GM21576 (cell line): ENCODE results near the gene SPRED3.
"Not testable (repeated sequence)": the region's sequence is repeated elsewhere in the genome, so short reads cannot be mapped to it uniquely, and the experiment has no call there.

ENCODE experiments used
- ATAC-seq: cut with Tn5 transposase; IDR thresholded peaks from one replicate; pipeline ENCODE4 v1.9.1; 2021; ENCODE audit warnings: mild to moderate bottlenecking, moderate library complexity; ENCODE audit not compliant: unreplicated experiment

Gene SPRED3

DNA sequence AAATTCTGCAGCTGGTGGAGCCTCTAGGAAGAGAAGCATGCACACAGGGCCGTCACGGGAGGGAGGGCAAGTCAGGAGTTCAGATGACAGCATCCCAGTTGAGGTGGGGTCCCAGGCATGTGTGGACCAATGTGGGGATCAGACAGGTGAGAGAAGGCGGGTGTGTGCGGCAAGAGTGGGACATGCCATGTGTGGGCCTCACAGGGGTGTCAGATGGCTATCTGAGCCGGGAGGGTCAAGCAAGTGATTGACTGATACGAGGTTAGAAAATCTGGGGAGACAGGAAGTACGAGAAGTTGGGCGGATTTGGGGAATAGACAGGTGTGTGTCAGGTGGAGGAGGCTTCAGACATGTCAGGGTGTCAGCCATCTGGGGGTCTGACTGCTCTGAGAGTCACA is 28.6 kb downstream of the SPRED3 start:
- no peak for ATAC-seq

DNA sequence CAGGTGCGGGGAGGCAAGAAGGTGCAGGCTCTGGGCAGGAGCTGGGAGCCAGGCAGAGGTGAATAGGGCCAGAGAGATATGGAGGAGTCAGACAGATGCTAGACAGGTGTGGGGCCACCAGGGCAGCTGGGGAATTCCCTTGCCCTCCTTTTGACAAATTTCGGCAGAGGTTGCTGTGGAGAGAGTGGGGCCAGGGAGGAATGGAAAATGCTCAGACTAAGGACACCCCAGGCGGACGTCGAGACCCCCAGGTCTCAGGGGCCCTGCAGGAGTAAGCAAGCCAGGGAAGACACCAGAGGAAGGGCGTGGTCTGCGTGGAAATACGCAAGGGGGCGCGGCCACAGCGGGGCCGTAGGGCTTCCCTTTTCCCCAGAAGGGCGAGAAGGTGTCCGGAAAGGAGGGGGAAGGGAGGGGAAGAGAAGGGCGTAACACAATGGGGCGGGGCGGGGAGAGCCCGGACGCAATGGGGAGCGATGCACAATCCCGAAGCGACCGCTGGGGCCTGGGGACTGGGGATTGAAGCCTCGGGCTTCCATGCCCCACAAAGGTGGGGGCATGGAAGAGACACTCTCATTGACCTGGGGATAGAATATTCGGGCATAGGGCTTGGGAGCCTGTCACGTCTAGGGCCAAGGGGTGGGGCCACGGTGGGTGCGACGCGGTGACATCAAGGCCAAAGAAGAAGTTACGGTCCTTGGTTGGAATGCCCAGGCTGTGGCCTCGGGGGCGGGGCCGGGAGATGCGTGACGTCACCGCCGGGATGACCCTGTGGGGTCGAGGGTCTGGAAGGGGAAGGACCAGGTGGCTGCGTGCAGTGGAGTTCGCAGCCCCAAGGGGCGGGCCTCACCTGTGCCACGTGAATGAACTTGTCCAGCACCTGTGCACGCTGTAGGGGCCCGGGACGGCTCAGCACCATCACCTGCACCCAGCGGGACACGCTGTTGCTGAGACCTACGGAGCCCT is 29.3 kb downstream of the SPRED3 start:
- no peak for ATAC-seq

DNA sequence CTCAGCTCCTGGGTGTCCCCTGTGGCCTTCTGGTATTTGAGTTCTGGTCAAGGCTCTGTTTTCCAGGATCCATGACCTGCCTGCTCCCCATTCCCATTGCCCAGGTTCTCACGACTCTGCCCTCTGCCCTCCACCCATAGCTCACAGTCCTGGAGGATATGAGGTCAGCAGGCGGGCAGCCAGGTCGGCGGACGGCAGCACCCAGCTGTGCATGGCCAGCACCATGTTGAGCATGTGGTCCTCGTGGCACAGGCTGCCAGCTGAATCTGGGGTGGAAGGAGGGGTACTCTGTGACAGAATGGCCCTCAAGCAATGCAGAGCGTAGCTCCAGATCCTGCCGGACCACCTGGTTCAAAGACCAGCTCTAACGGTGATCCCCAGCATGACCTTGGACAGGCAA is 32.4 kb downstream of the SPRED3 start:
- ATAC-seq: no peak

DNA sequence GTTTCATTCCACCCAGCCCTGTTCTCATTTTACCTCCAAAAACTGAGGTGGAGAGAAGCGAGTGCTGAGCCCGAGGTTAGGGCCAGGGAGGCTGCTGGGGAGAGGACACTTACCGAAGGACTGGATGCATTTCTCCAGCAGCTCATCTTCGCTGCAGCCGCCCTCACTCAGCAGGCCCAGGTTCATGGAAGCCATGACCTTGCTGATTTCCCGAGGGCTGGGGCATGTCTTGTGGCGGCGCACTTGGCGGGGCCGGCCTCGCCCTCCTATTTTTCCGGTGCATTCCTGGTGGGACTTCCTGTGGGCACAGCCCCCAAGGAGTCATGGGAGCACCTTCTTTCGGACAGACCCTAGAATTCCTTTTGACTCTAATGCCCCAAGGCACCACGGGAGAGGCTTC is 33.4 kb downstream of the SPRED3 start:
- ATAC-seq: no peak

DNA sequence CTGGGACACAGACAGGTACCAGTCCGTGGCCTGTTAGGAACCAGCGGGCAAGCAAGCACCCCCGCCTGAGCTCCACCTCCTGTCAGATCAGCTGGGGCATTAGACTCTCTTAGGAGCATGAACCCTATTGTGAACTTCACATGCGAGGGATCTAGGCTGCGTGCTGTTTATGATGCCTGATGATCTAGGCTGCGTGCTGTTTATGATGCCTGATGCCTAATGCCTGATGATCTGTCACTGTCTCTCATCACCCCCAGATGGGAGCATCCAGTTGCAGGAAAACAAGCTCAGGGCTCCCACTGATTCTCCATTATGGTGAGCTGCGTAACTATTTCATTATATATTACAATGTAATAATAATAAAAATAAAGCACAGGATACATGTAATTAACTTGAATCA is 33.9 kb downstream of the SPRED3 start:
- no peak for ATAC-seq

DNA sequence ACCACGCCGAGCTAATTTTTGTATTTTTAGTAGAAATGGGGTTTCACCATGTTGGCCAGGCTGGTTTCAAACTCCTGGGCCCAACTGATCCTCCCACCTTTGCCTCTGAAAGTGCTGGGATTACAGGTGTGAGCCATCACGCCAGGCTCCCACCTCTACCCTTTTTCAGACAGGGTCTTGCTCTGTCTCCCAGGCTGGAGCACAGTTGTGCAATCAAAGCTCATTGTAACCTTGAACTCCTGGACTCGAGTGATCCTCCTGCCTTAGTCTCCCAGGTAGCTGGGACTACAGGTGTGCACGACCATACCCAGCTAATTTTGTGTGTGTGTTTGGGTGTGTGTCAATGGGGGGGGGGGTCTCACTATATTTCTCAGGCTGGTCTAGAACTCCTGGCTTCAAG is 35.8 kb downstream of the SPRED3 start:
- no peak for ATAC-seq

DNA sequence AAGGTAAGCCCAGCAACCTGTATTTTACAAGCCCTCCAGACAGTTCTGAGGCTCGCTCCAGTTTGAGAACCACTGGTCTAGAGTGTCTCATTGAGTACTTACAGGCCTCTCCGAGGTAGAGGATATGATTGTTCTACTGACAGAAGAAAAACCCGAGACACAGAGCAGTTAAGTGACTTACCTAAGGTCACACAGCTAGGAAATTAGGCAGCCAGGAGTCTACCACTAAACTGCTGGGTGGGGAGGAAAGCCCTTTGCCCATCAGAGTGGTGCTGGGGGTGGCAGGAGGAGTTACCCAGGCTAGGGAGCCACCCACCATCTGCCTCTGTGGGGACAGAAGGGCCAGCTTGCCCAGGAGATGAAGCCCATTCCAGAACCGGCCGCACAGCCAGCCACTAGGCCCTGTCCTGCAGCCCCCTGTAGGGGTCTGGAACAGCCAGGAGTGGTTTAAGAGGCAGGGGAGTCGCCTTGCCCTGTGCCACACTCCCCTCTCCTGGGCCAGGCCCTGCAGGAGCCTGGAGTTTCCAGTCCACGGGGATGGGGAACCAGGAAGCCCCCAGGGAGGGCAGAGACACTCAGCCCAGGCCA is 36.8 kb downstream of the SPRED3 start:
- ATAC-seq: no peak

DNA sequence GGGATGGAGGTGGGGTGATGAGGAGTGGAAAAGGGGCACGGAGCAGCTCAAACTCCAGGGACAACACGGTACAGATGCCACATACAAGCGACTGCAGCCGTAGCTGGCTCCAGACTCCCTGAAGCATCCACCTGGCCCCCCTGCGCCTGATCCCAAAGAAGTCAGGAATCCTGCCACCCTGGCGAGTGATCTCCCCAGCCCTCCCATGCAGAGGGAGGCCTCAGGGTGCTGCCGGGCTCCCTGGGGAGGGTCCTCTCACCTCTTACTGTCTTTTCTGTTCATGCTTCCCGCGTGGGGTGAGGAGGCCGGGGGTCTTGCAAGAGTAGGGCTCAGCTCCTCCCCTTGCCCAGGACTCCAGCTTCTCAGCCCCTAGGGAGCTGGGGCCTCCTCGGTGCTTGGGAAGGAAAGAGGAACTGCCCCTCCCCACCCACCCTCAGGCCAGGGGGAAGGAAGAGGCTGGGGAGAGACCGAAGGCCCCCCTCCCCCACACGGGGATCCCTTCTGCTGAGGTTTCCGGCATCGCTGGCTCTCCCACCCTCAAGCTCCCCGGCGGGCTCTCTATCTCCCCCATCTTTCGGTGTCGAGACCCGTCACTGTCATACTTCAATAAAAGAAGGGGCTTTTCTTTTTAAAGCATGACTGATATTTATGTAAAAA is 37.4 kb downstream of the SPRED3 start, which contains the start of gene RASGRP4:
RASGRP4 (minus strand) TSS at position 410 of the 657 bp plus-strand sequence; CDS start at position 282, 128 bp downstream.
- ATAC-seq: no peak

DNA sequence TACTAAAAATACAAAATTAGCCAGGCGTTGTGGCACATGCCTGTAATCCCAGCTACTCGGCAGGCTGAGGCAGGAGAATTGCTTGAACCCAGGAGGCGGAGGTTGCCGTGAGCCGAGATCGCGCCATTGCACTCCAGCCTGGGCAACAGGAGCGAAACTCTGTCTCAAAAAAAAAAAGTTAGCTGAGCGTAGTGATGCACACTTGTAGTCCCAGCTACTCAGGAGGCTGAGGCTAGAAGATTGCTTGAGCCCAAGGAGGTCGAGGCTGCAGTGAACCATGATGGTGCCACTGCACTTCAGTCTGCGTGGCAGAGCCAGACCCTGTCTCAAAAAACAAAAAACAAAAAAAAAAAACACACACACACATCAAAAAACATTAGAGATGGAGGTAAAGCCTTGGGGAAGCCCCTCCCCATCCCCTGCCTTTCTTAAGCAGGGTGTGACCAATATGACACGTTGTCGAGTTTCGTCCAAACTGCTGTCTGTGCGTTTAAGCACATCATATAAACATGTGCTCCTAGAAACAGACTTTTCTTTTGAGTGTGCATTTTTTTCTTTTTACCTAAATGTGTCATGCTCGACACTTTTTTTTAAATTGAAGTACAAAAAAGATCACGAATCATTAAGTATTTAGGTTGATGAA is 38.7 kb downstream of the SPRED3 start:
- not testable (repeated sequence) for ATAC-seq

DNA sequence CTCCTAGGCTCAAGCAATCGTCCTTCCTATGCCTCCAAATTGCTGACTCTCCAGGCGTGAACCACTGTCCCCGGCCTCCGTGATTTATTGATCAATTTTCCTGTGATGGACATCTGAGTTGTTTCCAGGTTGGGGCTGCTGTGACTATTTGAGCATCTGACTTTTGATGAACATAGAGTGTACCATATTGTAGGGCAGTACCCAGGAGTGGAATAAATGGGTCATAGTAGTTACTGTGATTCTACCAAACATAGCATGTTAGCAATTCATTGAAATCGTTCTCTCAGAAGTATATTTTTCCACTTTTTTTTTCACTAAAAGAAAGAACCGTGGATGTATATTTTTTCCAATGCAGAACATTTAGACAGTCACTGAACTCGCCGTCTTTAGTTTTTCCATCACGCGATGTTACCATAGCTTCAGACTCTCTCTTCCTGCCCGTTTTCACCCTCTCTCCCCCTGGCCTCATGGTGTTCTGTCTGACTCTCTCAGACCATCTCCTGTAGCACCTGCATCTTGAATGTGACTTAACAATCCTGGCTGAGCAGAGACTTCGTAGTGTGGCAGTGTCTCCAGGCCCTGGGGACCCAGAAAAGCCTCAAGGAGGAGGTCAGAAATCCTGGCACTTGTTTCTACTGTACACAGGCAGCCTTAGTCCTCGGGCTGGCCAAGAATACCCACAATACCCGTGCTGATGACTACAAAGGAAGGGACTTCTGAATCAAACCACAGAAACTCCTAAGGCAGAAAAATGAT is 40.7 kb downstream of the SPRED3 start:
- ATAC-seq: no peak

DNA sequence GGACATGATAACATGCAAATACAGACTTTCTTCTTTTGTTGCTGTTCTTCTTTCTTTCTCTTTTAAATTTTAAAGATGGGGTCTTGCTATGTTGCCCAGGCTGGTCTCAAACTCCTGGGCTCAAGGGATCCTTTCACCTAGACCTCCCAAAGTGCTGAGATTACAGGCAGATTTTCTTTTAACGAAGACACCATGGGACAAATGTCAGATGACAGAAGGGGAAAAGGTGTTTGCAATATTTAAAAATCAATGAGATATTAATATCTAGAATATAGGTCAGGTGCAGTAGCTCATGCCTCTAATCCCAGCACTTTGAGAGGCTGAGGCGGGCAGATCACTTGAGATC is 41.3 kb downstream of the SPRED3 start:
- no peak for ATAC-seq

DNA sequence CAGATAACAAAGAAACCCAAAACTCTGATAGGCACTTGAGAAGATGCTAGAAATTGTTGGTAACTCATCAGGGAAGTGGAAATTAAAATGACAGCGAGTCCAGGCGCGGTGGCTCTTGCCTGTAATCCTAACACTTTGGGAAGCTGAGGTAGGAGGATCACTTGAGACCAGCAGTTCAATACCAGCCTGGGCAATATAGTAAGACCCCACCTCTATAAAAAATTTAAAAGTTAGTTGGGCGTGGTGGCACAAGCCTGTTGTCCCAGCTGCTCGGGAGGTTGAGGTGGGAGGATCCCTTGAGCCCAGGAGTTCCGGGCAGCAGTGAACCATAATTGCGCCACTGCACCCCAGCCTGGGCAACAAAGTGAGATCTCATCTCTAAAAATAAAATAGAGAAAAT is 42.4 kb downstream of the SPRED3 start:
- ATAC-seq: no peak

DNA sequence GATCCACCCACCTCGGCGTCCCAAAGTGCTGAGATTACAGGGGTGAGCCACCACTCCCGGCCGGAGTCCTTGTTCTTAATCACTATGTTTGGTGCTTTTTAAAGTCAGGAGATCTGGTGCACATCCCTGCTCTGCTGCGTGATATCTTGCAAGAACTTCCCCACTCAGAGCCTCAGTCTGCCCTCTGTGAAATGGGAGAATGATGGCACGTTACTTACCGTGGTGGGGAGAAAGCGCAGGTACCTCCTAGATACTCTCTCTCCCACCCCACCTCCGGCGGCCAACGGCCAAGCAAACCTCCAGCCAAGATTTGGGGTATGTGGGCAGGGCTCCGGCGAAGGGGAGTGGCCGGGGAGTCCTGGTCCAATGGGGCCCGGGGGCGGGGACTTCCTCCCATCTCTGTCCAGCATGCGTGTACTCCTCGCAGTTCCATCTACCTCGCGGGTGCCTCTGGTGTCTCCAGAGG is 44.8 kb downstream of the SPRED3 start, which contains the start of gene RYR1:
RYR1 (plus strand) TSS at position 424 of the 466 bp plus-strand sequence. CDS start 139 bp downstream, outside the sequence.
- no peak for ATAC-seq

DNA sequence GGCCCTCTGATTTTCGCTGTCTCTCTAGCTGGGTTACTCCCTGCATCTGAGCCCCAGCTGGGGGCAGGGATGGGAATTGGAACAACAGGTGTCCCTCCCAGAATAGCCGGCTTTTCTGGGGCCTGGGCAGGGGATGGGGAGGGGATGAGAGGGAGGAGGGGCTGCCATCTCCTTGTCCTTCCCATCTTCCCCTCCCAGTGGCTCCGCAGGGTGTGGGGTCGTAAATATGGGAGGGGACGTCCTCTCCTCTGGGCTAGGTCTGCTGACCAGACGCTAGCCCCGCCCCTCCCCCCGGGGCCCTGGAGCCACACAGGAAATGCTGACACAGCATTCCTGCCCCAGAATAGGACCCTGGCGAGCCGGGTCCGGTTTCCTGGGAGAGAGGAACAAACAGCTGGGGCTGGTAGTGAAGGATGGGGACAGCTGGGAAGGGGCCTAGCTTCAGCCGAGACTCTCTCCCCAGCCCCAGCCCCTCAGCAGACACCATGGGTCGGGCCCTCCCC is 46.1 kb downstream of the SPRED3 start:
- no peak for ATAC-seq

DNA sequence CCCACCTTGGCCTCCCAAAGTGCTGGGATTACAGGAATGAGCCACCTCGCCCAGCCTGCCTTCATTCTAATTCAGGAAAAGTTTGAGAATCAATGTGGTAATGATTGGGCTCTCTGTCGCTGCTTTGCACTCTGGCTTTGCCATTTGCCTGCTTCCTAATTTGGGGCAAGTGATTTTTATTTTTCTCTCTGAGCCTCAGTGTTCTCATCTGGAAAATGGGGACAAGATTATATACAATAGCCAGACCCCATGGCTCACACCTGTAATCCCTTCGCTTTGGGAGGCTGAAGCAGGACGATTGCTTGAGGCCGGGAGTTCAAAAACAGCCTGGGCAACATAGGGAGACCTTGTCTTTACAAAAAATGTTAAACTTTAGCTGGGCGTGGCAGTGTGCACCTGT is 48.8 kb downstream of the SPRED3 start:
- ATAC-seq: no peak

DNA sequence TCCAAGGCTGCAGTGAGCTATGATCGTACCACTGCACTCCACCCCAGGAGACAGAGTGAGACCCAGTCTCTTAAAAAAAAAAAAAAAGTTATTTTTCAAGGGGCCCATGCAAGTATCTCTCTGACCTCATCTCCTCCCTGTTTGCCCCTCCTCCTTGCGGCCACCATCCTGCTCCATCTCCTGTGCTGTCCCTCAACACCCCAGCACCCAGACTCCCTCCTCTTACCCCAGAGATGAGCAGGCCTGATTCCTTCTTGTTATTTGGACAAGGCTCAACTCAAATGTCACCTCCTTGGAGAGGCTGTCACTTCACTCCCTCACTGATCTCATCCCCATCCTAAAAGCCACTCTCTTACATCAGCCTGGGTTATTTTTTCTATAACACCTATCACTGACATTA is 49.4 kb downstream of the SPRED3 start:
- no peak for ATAC-seq

DNA sequence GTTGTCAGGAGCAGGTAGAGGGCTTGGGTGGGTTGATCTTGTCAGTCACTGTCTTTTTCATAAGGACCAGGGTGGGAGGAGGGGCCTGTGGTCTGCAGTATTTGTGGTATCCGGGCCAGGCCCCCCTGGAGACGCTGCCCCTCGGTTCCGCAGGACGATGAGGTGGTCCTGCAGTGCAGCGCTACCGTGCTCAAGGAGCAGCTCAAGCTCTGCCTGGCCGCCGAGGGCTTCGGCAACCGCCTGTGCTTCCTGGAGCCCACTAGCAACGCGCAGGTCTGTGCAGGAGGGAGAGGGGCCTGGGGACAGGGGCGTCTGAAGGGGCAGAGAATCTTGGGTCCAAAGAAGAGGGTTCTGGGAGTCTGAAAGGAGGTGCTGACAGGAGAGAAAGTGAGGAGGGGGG is 52.1 kb downstream of the SPRED3 start:
- no peak for ATAC-seq

DNA sequence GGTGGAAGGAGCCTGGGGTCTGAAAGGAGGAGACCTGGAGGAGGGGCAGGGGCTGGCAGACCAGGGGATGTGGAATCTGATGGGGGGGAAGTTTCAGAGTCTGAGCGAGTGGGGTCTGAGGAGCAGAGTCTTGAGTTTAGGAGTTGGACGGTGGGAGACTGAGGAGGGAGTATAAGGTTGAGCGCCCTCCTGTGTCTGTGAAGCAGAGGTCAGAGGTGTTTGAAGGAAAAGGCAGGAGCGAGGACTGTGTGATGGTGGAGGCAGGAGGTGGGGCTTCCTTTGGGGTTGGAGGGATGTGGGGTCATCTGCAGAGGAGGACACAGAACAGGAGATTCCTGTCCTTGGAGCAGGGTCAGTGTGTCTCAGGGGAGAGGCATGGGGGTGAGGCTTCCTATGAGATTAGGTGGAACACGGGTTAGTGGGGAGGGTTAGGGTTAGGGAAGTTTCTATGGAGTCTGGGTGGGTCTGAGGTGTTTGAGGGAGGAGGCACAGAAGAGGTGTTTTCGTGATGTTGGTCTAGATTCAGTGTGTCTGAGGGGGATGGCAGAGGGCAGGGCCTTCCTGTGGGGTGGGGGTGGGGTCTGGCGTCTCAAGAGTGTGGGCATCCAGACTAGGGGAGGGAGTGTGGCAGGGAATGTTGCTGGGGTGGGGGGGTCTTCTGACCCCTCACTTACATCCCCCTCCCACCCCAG is 53.3 kb downstream of the SPRED3 start:
- no peak for ATAC-seq

DNA sequence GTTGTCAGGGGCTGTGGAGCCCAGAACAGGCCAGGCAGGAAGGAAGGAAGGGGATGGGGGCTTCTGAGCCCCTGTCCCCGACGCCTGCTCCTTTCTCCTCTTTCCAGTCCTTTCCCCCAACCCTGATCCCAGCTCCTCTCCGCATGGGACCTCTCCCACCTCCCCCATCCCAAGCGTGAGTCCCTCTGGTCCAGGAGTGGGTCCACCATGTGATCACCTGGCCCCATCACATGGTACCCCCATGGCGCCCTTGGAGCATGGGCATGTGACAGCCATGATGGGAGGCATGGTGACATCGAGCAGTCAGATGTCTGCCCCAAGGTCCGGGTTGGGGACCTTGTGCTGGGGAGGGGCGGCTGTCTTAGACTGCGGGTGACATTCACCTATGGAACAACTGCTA is 54.2 kb downstream of the SPRED3 start:
- no peak for ATAC-seq
